ENCODE measurements around the gene ADAMTSL3.

GRCh38 chr15:83746231-83746630 is 92.3 kb downstream of the ADAMTSL3 start:
- TF ChIP-seq CTCF (conservative IDR thresholded peaks at IDR 0.05; ENCODE audit: low read depth in 2 of 2) (no peak), POLR2AphosphoS5 (IDR thresholded peaks at IDR 0.05; ENCODE audit: low read depth) (no peak), REST (IDR thresholded peaks at IDR 0.05; ENCODE audit: unreplicated experiment) (no peak), EZH2 (IDR thresholded peaks at IDR 0.05; ENCODE audit: low read depth, unreplicated experiment) (no peak), STAT1 (IDR thresholded peaks at IDR 0.05; ENCODE audit: unreplicated experiment) (no peak), CREB1 (CRISPR knock-in tag; IDR thresholded peaks at IDR 0.05; ENCODE audit: low read depth) (no peak), EZH2phosphoT487 (IDR thresholded peaks at IDR 0.05; ENCODE audit: unreplicated experiment) (no peak), ZNF114 (CRISPR knock-in tag; IDR thresholded peaks at IDR 0.05) (no peak), ETS1 (IDR thresholded peaks at IDR 0.05) (no peak)
